ENCODE measurements around the gene TCIRG1. TPM values are rescaled to one million over a fixed set of nuclear protein-coding genes. Genes with fewer than 3 reads are reported as not detected.

Gene TCIRG1
- total and polyA plus RNA-seq, 4 donors, result 32.2 to 96.1 (median 44.5) TPM

DNA sequence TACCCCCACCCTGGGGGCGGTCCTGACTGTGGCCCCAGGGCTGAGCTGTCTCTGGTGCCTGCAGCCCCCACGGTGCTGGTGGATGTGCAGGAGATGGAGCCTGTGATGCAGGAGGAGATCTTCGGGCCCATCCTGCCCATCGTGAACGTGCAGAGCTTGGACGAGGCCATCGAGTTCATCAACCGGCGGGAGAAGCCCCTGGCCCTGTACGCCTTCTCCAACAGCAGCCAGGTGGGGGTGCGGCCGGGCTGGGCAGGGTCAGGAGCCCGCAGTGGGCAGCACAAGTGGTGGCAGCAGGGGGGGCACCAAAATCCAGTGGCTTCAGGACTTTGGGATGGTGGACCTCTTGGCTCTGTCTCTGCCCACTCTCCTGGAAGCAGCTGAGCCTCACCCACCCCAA, 16.3 kb upstream of the TCIRG1 start:
- H3K27ac ChIP-seq (ENCODE audit: low read depth in 1 of 2, low read length in 2 of 2), result no peak overlapping the region
- no peak overlapping the region for H3K9ac ChIP-seq (ENCODE audit: low read depth in 1 of 2, low read length in 2 of 2)
- TF ChIP-seq, protein P1, sequence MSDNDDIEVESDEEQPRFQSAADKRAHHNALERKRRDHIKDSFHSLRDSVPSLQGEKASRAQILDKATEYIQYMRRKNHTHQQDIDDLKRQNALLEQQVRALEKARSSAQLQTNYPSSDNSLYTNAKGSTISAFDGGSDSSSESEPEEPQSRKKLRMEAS (IDR thresholded peaks at IDR 0.05), result no peak
- TF ChIP-seq NR2F2 (IDR thresholded peaks at IDR 0.05), result no peak
- TF ChIP-seq GABPA (IDR thresholded peaks at IDR 0.05 in 1 of 2, conservative IDR thresholded peaks at IDR 0.05 in 1 of 2), result no peak
- no peak for TF ChIP-seq RXRA (IDR thresholded peaks at IDR 0.05)
- TF ChIP-seq, protein P2, sequence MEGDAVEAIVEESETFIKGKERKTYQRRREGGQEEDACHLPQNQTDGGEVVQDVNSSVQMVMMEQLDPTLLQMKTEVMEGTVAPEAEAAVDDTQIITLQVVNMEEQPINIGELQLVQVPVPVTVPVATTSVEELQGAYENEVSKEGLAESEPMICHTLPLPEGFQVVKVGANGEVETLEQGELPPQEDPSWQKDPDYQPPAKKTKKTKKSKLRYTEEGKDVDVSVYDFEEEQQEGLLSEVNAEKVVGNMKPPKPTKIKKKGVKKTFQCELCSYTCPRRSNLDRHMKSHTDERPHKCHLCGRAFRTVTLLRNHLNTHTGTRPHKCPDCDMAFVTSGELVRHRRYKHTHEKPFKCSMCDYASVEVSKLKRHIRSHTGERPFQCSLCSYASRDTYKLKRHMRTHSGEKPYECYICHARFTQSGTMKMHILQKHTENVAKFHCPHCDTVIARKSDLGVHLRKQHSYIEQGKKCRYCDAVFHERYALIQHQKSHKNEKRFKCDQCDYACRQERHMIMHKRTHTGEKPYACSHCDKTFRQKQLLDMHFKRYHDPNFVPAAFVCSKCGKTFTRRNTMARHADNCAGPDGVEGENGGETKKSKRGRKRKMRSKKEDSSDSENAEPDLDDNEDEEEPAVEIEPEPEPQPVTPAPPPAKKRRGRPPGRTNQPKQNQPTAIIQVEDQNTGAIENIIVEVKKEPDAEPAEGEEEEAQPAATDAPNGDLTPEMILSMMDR (IDR thresholded peaks at IDR 0.05; ENCODE audit: low read depth, low read length, missing input control), result no peak
- no peak for TF ChIP-seq ATF3 (IDR thresholded peaks at IDR 0.05)
- TF ChIP-seq RAD21 (IDR thresholded peaks at IDR 0.05), result no peak
- TF ChIP-seq YY1 (IDR thresholded peaks at IDR 0.05), result no peak
- no peak for DNase-seq (ENCODE audit: low spot score)
- H3K4me3 ChIP-seq (ENCODE audit: low read depth in 1 of 3, low read length in 3 of 3), result no peak overlapping the region
- no peaks in the 10 kb centered on the region for H3K36me3 ChIP-seq (ENCODE audit: control insufficient read depth in 4 of 4, insufficient read depth in 3 of 4, low read depth in 1 of 4, low read length in 3 of 4)
- no peaks in the 10 kb centered on the region for H3K9me3 ChIP-seq (ENCODE audit: control insufficient read depth in 4 of 4, low read length in 3 of 4)
- no peaks in the 10 kb centered on the region for H3K27me3 ChIP-seq (ENCODE audit: control insufficient read depth in 4 of 4, insufficient read depth in 4 of 4, low read length in 3 of 4)
- 91% methylated on average over 13 of the region's 13 CpGs for WGBS
- peaks cover 0 to 4% (median 2%) of the 10 kb centered on the region in 4 donors for H3K4me1 ChIP-seq (ENCODE audit: control insufficient read depth in 4 of 4, insufficient read depth in 4 of 4, low read length in 3 of 4)

DNA sequence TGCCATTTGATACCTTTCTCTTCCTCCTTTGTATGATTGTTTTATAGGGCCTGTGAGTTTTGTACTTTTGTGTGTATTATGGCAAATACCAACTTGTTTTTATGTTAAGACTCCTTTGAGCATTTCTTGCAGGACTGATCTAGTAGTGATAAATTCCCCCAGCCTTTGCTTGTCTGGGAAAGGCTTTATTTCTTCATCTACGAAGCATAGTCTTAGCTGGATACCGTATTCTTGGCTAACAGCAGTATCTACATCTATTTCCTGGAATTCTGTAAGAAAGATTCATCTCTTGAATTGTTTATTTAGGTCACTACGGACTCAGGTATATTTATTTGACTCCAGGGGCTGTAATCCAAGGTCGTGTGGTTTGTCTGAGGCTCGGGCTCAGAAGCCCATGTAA, 14.3 kb upstream of the TCIRG1 start:
- H3K27me3 ChIP-seq (ENCODE audit: control insufficient read depth in 4 of 4, insufficient read depth in 4 of 4, low read length in 3 of 4), result no peaks in the 10 kb centered on the region
- H3K4me3 ChIP-seq (ENCODE audit: low read depth in 1 of 3, low read length in 3 of 3), result no peak overlapping the region
- H3K9ac ChIP-seq (ENCODE audit: low read depth in 1 of 2, low read length in 2 of 2), result no peak overlapping the region
- no peak for DNase-seq (ENCODE audit: low spot score)
- no peak overlapping the region for H3K27ac ChIP-seq (ENCODE audit: low read depth in 1 of 2, low read length in 2 of 2)
- H3K9me3 ChIP-seq (ENCODE audit: control insufficient read depth in 4 of 4, low read length in 3 of 4), result no peaks in the 10 kb centered on the region
- no peaks in the 10 kb centered on the region for H3K36me3 ChIP-seq (ENCODE audit: control insufficient read depth in 4 of 4, insufficient read depth in 3 of 4, low read depth in 1 of 4, low read length in 3 of 4)
- H3K4me1 ChIP-seq (ENCODE audit: control insufficient read depth in 4 of 4, insufficient read depth in 4 of 4, low read length in 3 of 4), result peaks cover under 1 to 6% (median 4%) of the 10 kb centered on the region in 4 donors
- WGBS, result 88% methylated on average over 5 of the region's 5 CpGs
- TF ChIP-seq, protein P1 (IDR thresholded peaks at IDR 0.05), result no peak
- no peak for TF ChIP-seq ATF3 (IDR thresholded peaks at IDR 0.05)
- no peak for TF ChIP-seq FOXA2 (IDR thresholded peaks at IDR 0.05)
- TF ChIP-seq RAD21 (IDR thresholded peaks at IDR 0.05), result no peak
- TF ChIP-seq JUND (IDR thresholded peaks at IDR 0.05), result no peak
- TF ChIP-seq REST (IDR thresholded peaks at IDR 0.05), result no peak
